Activated T-cell treated with anti-CD3 and anti-CD28 coated beads, Interleukin-2, amount 50 U/mL, for 4 hours (primary cell): ENCODE results near the gene SLC25A21. TPM values are rescaled to one million over a fixed set of nuclear protein-coding genes. Genes with fewer than 3 reads are reported as not detected.
"Not testable (repeated sequence)": the region's sequence is repeated elsewhere in the genome, so short reads cannot be mapped to it uniquely, and the experiment has no call there.

ENCODE experiments used
- ATAC-seq, 2 donors: fragments of 200-7000 bp; cut with Tn5 transposase; one replicate each; pipeline ENCODE4 v1.10.0; 2021
- DNase-seq: peaks from one replicate; pipeline ENCODE4 v3.0.0-alpha.2; 2020
- H3K27me3 Mint-ChIP-seq: one replicate; pipeline ENCODE4 v1.8.0; 2021; ENCODE audit warnings: low read depth, mixed read lengths
- H3K36me3 Mint-ChIP-seq: one replicate; pipeline ENCODE4 v1.8.0; 2022; ENCODE audit warnings: mixed read lengths; ENCODE audit not compliant: insufficient read depth
- H3K4me1 Mint-ChIP-seq: one replicate; pipeline ENCODE4 v1.8.0; 2021; ENCODE audit warnings: low read depth, mixed read lengths
- H3K4me3 Mint-ChIP-seq: one replicate; pipeline ENCODE4 v1.8.0; 2021; ENCODE audit warnings: mild to moderate bottlenecking, moderate library complexity, mixed read lengths
- H3K9me3 Mint-ChIP-seq: one replicate; pipeline ENCODE4 v1.8.0; 2021; ENCODE audit warnings: mixed read lengths
- total RNA-seq, 3 donors: library from RNA; stranded (reverse); gene quantifications; one replicate each; pipeline ENCODE4 v1.2.1, GENCODE V29; 2021

SLC25A21 gene
- total RNA-seq, 3 donors from 2014 or later: not detected

DNA sequence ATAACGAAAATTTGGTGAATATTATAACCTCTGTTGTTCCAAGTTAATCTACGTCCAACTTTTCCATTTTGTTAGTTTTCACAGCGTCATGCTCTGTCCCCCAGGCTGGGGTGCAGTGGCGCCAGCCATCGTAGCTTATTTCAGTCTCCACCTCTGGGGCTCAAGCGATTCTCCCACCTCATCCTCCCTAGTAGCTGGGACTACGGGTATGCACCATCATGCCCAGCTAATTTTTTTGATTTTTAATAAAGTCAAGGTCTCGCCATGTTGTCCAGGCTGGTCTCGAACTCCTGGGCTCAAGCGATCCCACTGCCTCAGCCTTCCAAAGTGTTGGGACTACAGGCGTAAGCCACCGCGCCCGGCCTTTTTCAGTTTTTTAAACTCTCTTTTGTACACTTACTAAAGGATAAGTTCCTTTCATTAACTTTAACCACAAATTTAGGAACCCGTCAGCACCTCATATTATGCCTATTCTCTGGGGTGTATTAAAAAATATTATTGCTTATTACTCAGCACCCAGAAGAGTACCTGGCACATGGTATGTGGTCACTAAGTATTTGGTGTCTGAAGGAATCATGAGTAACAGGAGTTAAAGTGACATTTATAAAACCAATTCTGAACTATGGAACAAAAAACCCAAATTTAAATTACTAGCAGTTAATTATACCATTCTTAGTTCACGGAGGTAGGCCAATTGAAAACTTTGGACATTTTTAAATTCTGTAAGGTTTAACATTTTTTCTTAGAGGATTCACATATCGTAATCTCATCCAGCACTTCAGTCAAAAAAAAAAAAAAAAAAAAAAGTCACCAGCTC lies 24.4 kb upstream of the SLC25A21 start:
- peaks cover 9% of the 10 kb centered on the region for H3K4me1 Mint-ChIP-seq
- DNase-seq (no peak), ATAC-seq (no peak)
- no peaks in the 10 kb centered on the region for H3K36me3 Mint-ChIP-seq
- peak overlapping the region; percentile 36 for H3K4me3 Mint-ChIP-seq
- peaks cover 28% of the 10 kb centered on the region for H3K27me3 Mint-ChIP-seq
- no peaks in the 10 kb centered on the region for H3K9me3 Mint-ChIP-seq

DNA sequence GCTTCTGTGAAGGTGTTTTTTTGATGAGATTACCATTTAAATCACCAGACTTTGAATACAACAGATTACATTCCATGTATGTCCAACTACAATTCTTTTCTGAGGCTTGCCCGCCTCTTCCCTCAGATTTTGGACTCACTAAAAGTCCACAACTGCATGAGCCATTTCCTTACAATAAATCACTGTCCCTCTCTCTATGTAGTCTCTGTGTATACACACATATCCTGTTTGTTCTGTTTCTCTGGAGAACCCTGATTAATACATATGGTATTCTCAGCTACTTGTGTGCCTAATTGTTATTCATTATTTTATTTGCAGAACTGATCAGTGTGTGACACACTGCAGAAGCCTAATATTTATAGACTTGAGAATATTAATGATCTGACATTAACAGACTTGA lies 22.9 kb upstream of the SLC25A21 start:
- no peak overlapping the region for H3K4me3 Mint-ChIP-seq
- peaks cover 28% of the 10 kb centered on the region for H3K27me3 Mint-ChIP-seq
- no peaks in the 10 kb centered on the region for H3K36me3 Mint-ChIP-seq
- ATAC-seq: no peak
- H3K9me3 Mint-ChIP-seq: peaks cover 6% of the 10 kb centered on the region
- peaks cover 9% of the 10 kb centered on the region for H3K4me1 Mint-ChIP-seq
- no peak for DNase-seq

DNA sequence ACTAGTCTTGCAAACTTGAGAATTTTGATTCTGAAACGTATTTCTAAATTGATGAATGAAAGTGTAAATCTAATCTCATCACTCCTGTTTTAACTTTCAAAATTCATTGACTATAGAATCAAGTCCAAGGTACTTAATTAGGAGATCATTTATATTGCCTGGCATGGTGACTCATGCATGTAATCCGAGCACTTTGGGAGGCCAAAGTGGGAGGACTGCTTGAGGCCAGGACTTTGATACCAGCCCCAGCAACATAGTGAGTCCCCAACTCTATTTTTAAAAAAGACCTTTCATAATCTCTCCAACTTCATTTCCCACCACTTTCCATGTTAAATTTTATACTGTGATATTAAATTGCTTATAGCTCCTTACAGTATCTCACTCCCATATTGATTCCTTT lies 22.3 kb upstream of the SLC25A21 start:
- Mint-ChIP-seq H3K4me1 (peaks cover 9% of the 10 kb centered on the region), H3K9me3 (peaks cover 6% of the 10 kb centered on the region), H3K27me3 (peaks cover 26% of the 10 kb centered on the region), H3K36me3 (no peaks in the 10 kb centered on the region), H3K4me3 (no peak overlapping the region)
- ATAC-seq (no peak), DNase-seq (no peak)

DNA sequence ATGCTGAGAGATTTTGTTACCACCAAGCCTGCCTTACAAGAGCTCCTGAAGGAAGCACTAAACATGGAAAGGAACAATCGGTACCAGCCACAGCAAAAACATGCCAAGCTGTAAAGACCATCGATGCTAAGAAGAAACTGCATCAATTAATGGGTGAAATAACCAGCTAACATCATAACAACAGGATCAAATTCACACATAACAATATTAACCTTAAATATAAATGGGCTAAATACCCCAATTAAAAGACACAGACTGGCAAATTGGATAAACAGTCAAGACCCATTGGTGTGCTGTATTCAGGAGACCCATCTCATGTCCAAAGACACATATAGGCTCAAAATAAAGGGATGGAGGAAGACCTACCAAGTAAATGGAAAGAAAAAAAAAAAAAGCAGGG lies 17.3 kb upstream of the SLC25A21 start:
- not testable (repeated sequence) for H3K36me3 Mint-ChIP-seq, H3K4me1 Mint-ChIP-seq, H3K4me3 Mint-ChIP-seq, H3K27me3 Mint-ChIP-seq, ATAC-seq, DNase-seq
- peaks cover 10% of the 10 kb centered on the region for H3K9me3 Mint-ChIP-seq

DNA sequence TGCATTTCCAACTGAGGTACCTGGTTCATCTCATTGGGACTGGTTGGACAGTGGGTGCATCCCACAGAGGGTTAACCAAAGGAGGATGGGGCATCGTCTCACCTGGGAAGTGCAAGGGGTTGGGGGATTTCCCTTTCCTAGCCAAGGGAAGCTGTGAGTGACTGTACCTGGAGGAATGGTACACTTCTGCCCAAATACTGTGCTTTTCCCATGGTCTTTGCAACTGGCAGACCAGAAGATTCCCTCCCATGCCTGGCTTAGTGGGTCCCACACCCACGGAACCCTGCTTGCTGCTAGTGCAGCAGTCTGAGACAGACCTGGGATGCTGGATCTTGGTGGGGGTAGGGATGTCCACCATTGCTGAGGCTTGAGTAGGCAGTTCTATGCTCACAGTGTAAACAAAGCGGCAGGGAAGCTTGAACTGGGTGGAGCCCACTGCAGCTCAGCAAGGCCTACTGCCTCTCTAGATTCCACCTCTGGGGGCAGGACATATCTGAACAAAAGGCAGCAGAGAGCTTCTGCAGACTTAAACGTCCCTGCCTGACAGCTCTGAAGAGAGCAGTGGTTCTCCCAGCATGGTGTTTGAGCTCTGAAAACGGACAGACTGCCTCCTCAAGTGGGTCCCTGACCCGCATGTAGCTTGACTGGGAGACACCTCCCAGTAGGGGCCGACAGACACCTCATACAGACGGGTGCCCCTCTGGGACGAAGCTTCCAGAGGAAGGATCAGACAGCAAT lies 15.6 kb upstream of the SLC25A21 start:
- not testable (repeated sequence) for DNase-seq, H3K27me3 Mint-ChIP-seq, H3K4me1 Mint-ChIP-seq, H3K36me3 Mint-ChIP-seq, ATAC-seq, H3K4me3 Mint-ChIP-seq
- peaks cover 10% of the 10 kb centered on the region for H3K9me3 Mint-ChIP-seq

DNA sequence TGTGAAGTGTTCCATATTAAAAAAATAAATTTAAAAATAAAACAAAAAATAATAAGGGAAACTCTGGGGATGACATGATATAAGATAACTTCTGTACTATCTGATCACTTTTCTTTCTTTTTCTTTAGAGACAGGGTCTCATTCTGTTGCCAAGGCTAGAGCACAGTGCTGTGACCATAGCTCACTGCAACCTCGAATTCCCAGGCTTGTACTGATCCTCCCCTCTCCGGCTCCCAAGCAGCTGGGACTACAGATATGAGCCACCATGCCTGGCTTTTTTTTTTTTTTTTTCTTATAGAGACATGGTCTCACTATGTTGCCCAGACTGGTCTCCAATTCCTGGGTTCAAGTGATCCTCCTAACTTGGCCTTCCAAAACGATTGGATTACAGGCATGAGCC lies 14.9 kb upstream of the SLC25A21 start:
- ATAC-seq (no peak), DNase-seq (no peak)
- Mint-ChIP-seq H3K27me3 (no peaks in the 10 kb centered on the region), H3K4me1 (no peaks in the 10 kb centered on the region), H3K36me3 (no peaks in the 10 kb centered on the region), H3K9me3 (peaks cover 10% of the 10 kb centered on the region), H3K4me3 (no peak overlapping the region)

DNA sequence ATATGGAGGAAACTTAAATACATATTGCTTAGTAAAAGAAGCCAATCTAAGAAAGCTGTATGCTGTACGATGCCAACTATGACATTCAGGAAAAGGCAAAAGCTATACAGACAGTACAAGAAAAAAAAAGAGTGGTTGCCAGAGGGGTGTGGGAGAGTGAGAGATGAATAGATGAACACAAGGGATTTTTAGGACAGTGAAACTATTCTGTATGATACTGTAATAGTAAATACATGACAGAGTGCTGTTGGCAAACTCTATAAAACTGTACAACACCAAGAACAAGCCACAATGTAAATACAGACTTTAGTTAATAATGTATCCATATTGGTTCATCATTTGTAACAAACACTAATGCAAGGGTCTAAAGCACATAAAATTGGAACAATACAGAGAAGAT lies 14.5 kb upstream of the SLC25A21 start:
- Mint-ChIP-seq H3K9me3 (peaks cover 13% of the 10 kb centered on the region), H3K27me3 (no peaks in the 10 kb centered on the region), H3K36me3 (no peaks in the 10 kb centered on the region), H3K4me3 (no peak overlapping the region), H3K4me1 (no peaks in the 10 kb centered on the region)
- ATAC-seq (no peak), DNase-seq (no peak)

DNA sequence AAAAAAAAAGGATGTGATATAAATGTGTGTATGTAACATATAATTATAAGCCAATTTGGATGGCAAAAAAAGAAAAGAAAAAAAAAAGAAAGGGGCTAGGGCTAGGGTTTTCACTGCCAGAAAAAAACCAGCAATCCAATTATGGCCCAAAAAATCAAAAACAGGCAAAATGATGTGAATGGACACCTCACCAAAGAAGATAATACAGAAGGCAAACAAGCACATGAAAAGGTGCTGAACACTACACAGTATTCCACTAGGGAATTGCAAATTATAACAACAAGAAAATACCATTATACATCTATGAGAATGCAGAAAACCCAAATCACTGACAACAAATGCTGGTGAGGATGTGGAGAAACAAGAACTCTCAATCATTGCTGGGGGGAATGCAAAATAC lies 13.3 kb upstream of the SLC25A21 start:
- Mint-ChIP-seq H3K4me3 (no peak overlapping the region), H3K36me3 (no peaks in the 10 kb centered on the region), H3K9me3 (peaks cover 10% of the 10 kb centered on the region), H3K27me3 (no peaks in the 10 kb centered on the region), H3K4me1 (no peaks in the 10 kb centered on the region)
- DNase-seq (no peak), ATAC-seq (no peak)

DNA sequence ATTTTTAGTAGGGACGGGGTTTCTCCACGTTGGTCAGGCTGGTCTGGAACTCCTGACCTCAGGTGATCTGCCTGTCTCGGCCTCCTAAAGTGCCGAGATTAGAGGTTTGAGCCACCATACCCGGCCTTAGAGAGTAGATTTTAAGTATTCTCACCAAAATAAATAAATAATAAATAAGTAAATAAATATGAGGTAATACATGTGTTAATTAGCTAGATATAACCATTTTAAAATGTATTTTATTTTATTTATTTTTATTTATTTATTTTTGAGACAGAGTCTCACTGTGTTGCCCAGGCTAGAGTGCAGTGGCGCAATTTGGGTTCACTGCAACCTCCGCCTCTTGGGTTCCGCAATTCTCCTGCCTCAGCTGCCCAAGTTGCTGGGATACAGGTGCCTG lies 12.1 kb upstream of the SLC25A21 start:
- not testable (repeated sequence) for H3K9me3 Mint-ChIP-seq, H3K4me3 Mint-ChIP-seq, ATAC-seq, H3K4me1 Mint-ChIP-seq, H3K36me3 Mint-ChIP-seq, H3K27me3 Mint-ChIP-seq, DNase-seq

DNA sequence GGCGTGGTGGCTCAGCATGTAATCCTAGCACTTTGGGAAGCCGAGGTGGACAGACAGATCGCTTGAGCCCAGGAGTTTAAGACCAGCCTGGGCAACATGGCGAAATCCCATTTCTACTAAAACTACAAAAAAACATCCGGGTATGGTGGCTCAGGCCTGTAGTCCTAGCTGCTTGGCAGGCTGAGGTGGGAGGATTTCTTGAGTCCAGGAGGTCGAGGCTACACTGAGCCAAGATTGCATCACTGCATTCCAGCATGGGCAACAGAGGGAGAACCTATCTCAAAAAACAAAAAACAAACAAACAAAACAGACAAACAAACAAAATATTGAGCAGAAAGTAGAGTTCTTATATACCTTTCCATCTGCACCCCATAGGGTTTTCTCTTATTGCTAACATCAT lies 9.0 kb upstream of the SLC25A21 start:
- H3K4me3 Mint-ChIP-seq: no peak overlapping the region
- ATAC-seq: no peak

DNA sequence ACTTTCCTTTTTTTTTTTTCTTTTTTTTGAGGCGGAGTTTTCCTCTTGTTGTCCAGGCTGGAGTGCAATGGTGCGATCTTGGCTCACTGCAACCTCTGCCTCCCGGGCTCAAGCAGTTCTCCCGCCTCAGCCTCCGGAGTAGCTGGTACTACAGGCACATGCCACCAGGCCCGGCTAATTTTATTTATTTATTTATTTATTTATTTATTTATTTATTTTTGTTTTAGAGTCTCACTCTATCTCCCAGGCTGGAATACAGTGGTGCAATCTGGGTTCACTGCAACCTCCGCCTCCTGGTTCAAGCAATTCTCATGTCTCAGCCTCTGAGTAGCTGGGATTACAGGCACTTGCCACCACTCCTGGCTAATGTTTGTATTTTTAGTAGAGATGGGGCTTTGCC lies 8.5 kb upstream of the SLC25A21 start:
- not testable (repeated sequence) for H3K4me1 Mint-ChIP-seq, DNase-seq, ATAC-seq, H3K9me3 Mint-ChIP-seq, H3K27me3 Mint-ChIP-seq, H3K36me3 Mint-ChIP-seq, H3K4me3 Mint-ChIP-seq

More for the DNA sequence above, 9.0 kb upstream of the SLC25A21 start:
- Mint-ChIP-seq H3K27me3 (no peaks in the 10 kb centered on the region), H3K36me3 (no peaks in the 10 kb centered on the region), H3K4me1 (no peaks in the 10 kb centered on the region), H3K9me3 (peaks cover 3% of the 10 kb centered on the region)
- no peak for DNase-seq

DNA sequence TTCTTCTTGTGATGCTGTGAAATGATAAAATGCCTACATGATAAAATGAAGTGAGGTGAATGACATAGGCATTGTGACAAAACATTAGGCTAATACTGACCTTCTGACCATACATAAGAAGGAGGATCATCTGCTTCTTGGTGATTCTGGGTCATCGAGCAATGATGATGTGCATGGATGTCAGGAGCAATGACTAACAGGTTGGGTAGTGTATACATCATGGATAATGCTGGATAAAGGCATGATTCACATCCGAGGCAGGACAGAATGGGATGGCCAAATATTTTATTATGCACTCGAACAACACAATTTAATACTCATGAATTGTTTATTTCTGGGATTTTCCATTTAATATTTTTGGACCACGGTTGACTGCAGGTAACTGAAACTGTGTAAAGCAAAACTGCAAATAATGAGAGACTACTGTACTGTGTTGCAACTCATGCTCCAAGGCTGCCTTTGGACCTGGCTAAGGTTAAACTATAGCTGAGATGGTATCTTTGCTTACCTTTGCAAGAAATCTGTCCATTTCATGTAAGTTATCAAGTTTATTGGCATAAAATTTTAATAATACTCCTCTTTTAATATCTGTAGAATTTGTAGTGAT lies 7.6 kb upstream of the SLC25A21 start:
- H3K4me1 Mint-ChIP-seq: no peaks in the 10 kb centered on the region
- no peaks in the 10 kb centered on the region for H3K36me3 Mint-ChIP-seq
- no peak overlapping the region for H3K4me3 Mint-ChIP-seq
- DNase-seq: no peak
- ATAC-seq: no peak
- peaks cover 3% of the 10 kb centered on the region for H3K9me3 Mint-ChIP-seq
- no peaks in the 10 kb centered on the region for H3K27me3 Mint-ChIP-seq

DNA sequence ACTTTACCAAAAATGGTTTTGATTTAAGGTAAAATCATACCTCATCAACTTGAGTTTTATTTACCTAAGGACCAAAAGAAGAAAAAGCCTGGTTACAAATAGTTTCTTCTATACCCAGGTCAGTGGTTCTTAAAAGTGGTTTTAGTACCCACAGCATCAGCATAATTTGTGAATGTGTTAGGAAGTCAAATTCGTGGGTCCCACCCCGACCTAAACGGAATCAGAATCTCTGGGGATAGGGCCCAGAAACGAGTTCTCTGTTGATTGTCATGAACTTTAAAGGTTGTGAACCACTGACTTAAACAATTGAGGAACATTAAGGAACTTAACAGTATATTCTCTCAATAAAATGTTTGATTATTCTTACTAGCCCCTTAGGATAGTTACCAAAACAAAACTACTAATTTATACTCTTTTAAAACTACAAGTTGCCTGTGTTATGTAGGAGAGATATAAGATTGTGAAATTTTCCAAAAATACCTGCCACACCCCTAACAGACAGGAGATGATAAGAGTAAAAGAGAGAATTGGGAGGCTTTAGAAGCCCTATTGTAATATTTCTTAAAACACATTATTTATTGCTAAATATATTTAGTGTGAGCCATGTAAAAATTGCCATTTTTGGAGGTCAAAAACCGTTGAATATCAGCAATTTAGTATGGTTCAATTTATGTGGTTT lies 669 bp upstream of the SLC25A21 start:
- H3K4me1 Mint-ChIP-seq: no peaks in the 10 kb centered on the region
- H3K9me3 Mint-ChIP-seq: no peaks in the 10 kb centered on the region
- peaks cover 16% of the 10 kb centered on the region for H3K27me3 Mint-ChIP-seq
- DNase-seq (no peak), ATAC-seq (no peak)
- no peaks in the 10 kb centered on the region for H3K36me3 Mint-ChIP-seq
- no peak overlapping the region for H3K4me3 Mint-ChIP-seq

DNA sequence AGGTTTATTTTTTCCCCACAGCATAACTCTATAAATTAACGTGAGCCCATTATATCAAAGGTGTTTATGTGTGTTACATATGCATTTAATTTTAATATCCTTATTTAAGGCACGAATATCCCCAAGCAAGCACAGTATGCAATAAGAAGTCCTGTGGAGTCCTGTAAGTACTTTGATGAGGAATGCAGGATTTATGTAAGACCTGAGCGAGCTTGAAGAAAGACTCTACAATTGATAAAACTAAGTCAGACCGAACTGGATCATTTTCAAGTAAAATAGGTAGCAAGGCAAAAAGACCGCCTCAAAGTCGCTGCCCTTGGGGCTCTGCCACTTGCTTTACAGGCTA lies 755 bp downstream of the SLC25A21 start:
- ATAC-seq (no peak), DNase-seq (no peak)
- H3K4me3 Mint-ChIP-seq: no peak overlapping the region
- no peaks in the 10 kb centered on the region for H3K36me3 Mint-ChIP-seq
- H3K27me3 Mint-ChIP-seq: peaks cover 16% of the 10 kb centered on the region
- peaks cover 1% of the 10 kb centered on the region for H3K9me3 Mint-ChIP-seq
- H3K4me1 Mint-ChIP-seq: no peaks in the 10 kb centered on the region
